ENCODE results near the gene CADM2.

CADM2 gene

DNA sequence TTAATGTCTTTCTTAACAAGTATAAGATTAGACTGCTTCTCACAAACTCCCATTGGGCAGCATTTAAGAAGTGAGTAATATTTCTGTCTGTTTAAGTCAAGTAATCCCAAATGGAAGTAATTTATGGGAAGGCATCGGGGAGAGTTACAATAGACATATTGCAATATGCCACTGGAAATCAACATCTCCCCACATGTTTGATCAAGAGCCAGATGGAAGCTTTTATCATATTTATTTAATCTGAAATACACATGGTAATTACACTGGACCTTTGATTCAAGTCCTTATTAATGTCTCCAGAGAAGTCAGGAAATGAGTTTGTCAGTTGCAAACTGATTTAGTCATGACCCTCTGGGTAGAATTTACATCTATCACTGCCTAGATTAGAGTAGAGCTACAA lies 1088.4 kb downstream of the CADM2 start:
- DNase-seq (ENCODE audit: insufficient read length, low spot score) (no peak), FAIRE-seq (no peak)
- TF ChIP-seq, protein P1, sequence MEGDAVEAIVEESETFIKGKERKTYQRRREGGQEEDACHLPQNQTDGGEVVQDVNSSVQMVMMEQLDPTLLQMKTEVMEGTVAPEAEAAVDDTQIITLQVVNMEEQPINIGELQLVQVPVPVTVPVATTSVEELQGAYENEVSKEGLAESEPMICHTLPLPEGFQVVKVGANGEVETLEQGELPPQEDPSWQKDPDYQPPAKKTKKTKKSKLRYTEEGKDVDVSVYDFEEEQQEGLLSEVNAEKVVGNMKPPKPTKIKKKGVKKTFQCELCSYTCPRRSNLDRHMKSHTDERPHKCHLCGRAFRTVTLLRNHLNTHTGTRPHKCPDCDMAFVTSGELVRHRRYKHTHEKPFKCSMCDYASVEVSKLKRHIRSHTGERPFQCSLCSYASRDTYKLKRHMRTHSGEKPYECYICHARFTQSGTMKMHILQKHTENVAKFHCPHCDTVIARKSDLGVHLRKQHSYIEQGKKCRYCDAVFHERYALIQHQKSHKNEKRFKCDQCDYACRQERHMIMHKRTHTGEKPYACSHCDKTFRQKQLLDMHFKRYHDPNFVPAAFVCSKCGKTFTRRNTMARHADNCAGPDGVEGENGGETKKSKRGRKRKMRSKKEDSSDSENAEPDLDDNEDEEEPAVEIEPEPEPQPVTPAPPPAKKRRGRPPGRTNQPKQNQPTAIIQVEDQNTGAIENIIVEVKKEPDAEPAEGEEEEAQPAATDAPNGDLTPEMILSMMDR (IDR thresholded peaks at IDR 0.05; ENCODE audit: insufficient read depth, missing control alignments), result no peak

DNA sequence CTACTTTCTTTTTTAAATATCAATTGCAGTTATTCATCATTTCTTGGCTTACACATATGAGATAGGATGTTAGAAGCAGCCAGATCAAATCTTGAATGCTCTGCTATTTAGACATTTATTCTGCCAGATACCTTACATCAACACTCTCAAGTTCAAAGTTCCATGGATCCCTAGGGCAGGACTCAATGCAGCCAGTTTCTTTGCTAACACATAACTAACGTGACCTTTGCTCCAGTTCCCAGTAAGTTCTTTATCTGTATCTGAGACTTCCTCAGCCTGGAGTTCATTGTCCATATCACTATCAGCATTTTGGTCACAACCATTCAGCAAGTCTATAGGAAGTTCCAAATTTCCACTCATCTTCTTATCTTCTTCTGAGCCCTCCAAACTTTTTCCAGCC lies 1092.3 kb downstream of the CADM2 start:
- FAIRE-seq, result no peak
- TF ChIP-seq, protein P1 (IDR thresholded peaks at IDR 0.05; ENCODE audit: insufficient read depth, missing control alignments), result no peak

DNA sequence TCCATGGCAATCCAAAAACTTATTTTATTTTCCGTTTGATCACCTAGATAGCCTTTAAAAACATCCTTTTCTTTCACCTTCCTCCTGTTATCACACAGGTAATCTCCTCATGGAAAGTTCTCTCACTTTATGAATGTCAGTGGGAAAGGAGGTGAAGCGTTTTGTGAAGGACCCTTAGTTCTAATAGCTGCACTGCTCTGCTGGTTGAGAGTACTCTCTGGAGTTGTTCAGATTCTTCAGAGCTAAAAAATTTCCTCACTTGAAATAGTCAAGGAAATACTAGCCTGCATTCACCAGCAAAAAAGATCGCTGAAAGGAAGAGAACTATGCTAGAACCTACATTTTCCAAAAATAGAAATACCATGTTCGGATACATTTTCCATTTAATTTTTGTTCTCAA lies 1097.2 kb downstream of the CADM2 start:
- FAIRE-seq, result no peak
- TF ChIP-seq, protein P1 (IDR thresholded peaks at IDR 0.05; ENCODE audit: insufficient read depth, missing control alignments), result no peak
- DNase-seq (ENCODE audit: insufficient read length, low spot score), result no peak

More for the DNA sequence above, 1092.3 kb downstream of the CADM2 start:
- no peak for DNase-seq (ENCODE audit: insufficient read length, low spot score)

DNA sequence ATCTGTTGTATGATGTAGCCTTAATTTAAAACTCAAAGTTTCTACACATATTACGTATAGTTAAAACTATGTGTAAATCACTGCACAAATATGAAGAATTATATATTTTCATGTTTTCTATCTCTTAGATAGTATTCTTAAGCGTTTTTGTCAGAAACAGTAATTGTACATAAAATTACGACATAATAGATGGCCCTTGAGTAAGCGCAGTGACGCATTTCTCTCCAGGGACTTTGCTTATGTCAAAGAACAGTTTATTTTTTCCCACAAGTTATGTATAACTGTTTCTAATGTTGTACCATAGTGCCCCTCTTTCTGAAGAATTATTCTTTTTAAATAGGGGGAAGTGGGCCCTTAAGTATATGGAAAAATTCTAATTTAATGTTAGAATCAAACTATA lies 1098.2 kb downstream of the CADM2 start:
- FAIRE-seq, result no peak
- TF ChIP-seq, protein P1 (IDR thresholded peaks at IDR 0.05; ENCODE audit: insufficient read depth, missing control alignments), result no peak
- no peak for DNase-seq (ENCODE audit: insufficient read length, low spot score)

DNA sequence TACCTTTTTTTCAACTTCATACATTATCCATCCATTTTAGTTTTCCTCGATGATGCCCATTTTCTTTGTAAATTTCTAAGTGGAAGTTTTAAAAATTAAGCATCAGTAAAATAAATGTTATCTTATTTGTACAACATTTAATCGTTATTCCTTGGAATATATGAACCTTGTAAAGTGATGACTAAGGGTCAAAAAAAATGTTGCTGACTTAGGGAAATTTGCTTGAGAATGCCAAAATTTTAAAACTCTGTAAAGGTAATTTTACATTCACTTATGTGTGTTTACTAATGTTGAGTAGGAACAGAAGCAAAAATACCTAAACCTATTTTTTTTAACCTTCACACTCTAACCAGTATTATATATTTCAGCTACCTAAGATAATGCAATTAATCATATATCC lies 1115.0 kb downstream of the CADM2 start:
- TF ChIP-seq, protein P1 (IDR thresholded peaks at IDR 0.05; ENCODE audit: insufficient read depth, missing control alignments), result no peak
- FAIRE-seq (no peak), DNase-seq (ENCODE audit: insufficient read length, low spot score) (no peak)

DNA sequence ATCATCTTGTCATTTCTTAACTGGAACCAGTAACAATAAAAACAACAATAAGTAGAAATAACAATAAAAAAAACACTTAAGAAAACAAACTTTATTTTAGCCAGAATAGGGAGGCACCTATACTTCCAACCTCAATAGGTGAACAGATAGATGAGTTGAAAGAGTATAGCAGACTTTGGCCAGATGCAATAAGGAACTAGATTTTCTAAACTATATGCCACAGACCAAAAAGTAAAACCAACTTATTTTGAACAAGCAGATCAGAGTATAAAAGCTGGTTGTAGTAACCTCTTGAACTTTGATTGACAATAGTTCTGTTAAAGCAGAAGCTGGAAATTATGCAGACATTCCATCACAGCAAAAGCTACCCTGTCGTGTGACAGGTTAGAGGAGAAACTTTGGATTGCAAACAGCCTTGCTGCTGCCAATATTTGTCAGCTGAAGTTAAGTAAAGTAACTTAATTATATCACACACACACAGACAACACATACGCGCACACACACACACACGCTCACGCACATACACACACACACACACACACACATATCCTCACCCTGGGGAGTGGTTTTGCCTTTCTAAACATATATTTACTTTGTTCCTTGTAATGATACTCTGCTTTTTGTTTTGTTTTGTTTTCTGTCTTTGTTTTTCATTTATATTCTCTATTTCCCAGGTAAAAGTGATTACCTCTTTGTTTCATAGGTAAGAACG lies 1128.5 kb downstream of the CADM2 start:
- FAIRE-seq (no peak), DNase-seq (ENCODE audit: insufficient read length, low spot score) (no peak)
- TF ChIP-seq, protein P1 (IDR thresholded peaks at IDR 0.05; ENCODE audit: insufficient read depth, missing control alignments), result no peak

DNA sequence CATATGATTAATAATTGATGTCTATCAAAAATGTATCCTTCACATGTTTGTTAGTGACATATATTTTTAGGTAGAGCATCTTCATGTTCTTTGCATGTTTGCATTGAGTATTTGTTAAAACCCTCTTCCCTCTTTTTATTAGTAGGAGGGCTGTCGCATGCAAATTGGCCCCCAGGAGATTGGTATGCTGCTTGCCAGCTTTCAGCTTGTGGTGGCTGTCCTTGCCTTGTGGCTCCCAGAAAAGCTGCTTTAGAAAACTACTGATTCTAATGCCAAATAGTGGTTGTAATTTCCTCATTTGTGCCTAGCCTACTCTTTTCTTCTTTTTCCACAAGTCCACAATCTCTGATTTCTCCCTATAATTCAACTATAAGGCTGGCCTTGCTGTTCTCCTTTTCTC lies 1145.4 kb downstream of the CADM2 start:
- FAIRE-seq (no peak), DNase-seq (ENCODE audit: insufficient read length, low spot score) (no peak)
- TF ChIP-seq, protein P1 (IDR thresholded peaks at IDR 0.05; ENCODE audit: insufficient read depth, missing control alignments), result no peak
